HG02885 (cell line): ENCODE results near the gene PRR22.

ENCODE experiments used
- ATAC-seq: cut with Tn5 transposase; IDR thresholded peaks from one replicate; pipeline ENCODE4 v1.9.1; 2021; ENCODE audit warnings: mild to moderate bottlenecking; ENCODE audit not compliant: unreplicated experiment, poor library complexity

Gene PRR22

DNA sequence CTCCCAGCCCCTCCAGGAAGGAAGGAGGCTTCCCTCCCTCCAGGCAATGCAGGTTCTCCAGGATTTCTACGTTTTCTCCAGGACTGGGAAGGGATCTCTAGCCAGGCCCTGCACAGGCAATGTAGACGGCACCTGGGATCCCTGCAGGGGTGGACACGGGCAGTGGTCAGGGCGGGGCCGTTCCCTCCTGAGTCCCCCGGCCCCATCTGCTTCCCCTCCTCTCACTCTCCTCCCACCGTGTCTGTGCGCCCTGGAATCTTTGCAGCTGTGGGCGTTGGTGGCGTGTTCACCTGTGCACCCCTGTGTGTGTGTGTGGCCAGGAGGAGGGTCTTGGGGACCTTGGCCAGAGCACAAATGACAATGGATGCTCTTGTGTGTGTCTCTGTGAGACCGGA, 30.3 kb upstream of the PRR22 start:
- ATAC-seq, result no peak

DNA sequence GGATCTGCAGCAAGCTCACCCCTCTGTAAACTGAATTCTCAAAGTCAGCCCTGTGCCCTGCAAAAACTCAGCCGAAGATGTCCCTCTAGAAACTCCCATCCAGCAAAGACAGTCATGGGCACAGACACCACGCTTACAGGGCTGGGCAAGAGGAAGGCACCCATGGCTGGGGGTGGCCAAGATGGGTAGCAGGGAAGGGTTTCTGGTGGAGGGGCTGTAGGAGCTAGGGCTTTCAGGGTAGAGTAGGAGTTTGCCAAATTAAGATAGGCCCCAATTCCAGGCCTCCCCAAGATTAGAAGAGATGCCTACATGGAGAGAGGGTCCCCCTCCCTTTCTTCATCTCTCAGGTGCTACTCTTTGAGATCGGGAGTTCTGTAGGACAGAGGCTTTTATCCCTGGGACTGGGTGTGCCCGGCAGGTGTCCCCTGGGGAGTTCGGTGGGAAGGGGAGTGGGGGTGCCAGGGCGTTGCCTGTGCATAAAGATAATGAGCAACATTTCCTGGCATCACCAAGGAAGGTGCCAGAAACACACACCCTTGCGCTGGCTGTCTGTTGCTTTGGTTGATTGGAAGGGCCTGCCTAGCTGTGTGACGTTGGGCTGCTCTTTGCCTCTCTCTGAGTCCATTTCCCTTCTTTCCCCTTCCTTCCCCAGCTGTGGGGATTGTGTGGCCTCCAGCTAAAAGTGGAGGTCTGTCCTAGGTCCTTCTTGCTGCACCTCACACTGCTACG, 29.7 kb upstream of the PRR22 start:
- no peak for ATAC-seq

DNA sequence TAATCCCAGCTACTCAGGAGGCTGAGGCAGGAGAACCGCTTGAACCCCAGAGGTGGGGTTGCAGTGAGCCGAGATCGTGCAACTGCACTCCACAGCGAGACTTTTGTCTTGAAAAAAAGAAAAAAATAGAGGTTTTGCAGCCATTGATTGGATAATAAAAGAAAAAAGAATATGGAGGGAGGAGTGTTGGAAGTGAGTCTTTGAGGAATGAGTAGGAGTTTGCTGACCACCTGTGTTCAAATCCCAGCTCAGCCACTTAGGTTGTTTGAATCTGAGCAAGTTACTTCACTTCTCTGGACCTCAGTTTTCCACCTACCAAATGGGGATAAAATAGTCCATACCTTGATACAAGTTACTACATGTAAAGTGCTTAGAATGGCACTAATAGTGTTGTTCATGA, 26.6 kb upstream of the PRR22 start:
- no peak for ATAC-seq

DNA sequence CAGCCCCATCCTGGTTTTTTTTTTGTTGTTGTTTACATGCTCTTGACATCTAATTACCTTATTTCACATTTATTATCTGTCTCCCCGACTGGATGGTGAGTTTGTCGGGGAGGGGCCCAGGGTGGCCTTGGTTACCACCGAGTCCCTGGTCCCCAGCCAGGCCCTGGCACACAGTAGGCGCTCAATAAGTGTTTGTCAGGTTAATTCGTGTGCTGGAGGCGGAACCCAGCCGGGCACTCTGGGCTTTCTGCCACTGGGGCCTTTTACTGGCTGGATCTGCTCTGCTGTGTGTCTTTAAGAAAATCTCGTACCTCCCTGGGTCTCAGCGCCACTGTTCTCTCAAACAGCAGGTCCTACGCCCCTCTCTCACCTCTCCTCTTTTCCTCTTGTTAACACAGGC, 24.9 kb upstream of the PRR22 start:
- no peak for ATAC-seq

DNA sequence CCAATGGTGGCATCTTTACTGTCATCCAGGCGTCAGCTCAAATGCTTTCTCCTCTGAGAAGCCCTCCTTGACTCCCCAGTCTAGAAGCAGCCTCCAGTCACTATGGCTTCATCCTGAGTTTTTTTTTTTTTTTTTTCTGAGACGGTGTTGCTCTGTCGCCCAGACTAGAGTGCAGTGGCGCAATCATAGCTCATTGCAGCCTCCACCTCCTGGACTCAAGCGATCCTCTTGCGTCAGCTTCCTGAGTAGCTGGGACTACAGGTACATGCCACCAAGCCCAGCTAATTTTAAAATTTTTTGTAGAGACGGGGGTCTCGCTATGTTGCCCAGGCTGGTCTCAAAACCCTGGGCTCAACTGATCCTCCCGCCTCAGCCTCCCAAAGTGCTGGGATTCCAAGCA, 24.5 kb upstream of the PRR22 start:
- no peak for ATAC-seq

DNA sequence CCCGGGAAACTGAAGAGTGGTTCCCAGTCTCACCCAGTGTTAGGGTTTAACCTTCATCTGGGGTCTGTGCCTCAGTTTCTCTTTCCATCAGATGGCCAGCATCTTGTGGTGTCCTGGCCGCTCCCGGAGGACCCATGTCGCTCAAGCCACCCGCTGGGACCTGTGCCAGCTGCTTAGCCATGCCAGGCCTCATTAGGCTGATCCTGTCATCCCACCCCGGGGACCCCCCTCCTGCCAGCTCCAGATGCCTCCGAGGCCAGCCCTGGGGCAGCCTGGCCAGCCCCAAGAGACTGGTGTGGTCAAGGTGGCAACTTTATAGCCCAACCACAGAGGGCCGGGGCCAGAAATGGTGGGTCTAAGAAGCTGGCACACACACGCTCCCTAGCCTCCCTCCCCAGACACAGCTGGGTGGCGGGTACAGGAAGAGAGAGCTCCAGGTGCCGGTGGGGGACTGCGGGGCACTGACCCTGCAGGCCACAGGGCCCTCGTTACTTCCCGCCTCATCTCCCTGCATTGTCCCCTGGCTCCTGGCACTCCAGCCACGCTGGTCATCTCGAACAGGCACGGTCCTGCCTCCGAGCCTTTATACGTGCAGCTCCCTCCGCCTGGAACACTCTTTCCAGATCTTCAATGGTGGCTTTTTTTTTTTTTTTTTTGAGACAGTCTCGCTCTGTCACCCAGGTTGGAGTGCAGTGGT, 23.7 kb upstream of the PRR22 start:
- ATAC-seq, result no peak

DNA sequence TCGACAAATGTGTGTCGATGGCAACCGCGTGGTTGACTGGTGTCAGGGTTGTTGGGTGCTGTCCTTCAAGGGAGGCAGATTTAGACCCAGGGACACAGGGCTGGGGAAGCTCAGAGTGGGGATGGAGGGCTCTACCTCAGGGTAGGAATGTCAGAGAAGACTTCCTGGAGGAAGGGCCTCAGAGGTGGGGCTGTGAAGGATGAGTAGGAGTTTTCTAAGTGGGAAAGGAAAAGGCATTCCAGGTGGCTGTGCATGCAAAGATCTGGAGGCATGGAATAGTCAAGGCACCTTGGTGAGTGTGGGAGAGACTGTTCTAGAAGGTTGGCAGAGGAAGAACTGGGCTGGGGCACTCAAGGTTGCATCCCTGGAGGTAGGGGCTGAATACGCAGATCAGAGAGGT, 22.4 kb upstream of the PRR22 start:
- ATAC-seq, result no peak

DNA sequence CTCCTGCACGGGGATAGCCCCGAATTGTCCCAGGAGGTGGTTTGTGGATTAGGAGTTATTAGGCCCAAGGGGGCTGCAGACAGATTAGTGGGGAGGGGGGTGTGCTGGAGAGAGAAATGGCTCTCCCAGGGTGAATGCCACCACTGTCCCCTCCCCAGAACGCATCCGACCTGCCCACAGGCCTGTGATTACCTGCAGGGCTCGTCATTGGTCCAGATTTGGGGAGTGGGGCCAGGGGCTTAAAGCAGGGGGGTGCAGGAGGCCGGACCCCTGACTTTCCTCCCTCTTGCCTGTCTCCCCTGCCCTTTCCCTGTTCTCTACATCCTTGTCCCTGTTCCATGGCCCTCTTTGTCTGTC, 21.6 kb upstream of the PRR22 start:
- no peak for ATAC-seq

DNA sequence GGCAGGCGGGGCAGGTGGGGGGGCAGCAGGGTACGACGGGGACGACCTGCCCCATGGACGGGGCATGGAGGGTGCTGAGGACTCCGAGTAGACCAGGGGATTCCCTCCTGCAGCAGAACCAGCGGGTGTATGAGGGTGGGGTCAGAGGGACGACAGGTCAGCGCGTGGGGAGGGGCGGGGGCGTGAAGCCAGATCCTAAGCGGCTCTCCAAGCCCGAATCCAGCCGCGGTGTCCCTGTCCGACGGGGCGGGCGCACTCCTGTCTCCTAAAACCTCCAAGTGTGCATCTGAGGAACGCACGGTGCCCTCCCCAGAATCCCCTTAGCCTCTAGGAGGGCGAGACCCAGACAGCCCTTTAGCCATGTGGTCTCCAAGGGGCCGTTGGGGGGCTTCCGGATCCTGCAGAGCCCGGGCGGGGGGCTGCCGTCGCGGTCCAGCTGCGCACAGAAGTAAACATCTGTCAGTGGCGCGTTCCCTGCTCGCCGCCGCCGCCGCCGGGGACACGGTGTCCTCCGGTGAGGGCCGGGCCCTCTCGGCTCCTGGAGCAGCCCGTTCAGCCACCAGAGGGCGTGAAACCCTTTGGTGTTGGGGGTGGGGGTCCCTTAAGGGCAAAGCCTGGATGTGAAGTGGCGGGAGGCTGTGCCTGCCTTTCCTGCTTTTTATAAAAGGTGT, 21.1 kb upstream of the PRR22 start:
- ATAC-seq, result no peak

DNA sequence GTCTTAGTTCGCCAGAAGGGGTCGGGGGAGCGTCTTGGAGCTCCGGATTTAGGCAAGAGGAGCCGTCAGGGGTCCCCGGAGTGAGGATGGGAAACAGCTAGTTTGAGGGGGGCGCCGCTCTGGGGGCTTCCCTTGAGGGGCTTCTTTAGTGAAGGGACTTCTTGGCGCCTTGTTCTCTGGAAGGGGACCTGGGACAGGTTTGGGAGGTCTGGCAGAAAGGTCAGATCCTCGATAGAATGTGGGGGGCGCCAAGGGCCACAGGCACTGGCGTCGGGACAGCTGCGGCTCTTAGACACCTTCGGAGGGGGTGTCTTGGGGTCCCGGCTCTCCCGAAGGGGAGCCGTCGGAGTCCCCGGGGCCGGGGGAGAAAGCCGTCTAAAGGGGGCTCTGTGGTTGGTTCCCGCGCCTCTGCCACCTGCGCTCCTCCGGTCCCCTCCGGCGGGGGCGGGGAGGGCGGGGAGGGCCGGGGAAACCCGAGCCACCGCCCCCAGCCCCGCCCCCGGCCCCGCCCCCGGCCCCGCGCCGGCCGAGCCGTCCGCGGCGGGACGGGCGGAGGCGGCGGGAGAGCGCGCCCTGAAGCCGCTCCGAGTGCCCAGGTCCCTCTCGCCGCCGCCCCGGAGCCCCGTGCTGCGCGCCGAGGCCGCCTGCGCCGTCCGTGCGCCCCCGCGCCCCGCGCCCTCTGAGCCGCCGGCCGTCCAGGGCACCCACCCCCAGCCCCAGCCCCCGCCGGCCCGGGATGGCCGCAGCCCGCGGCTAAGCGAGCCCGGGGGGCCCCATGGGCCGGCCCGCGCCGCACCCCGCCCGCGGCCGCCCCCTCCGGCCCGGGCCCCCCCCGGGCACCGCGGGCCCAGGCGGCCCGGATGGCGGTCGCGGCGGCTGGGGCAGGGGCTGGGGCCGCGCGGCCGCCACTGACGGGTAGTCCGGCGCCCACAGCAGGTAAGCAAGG, 20.2 kb upstream of the PRR22 start, which contains the start of gene NRTN:
Gene NRTN, plus strand, starts transcription at position 552 of the 946 bp plus-strand sequence. CDS start 19,099 bp downstream, outside the sequence.
- ATAC-seq, result no peak

DNA sequence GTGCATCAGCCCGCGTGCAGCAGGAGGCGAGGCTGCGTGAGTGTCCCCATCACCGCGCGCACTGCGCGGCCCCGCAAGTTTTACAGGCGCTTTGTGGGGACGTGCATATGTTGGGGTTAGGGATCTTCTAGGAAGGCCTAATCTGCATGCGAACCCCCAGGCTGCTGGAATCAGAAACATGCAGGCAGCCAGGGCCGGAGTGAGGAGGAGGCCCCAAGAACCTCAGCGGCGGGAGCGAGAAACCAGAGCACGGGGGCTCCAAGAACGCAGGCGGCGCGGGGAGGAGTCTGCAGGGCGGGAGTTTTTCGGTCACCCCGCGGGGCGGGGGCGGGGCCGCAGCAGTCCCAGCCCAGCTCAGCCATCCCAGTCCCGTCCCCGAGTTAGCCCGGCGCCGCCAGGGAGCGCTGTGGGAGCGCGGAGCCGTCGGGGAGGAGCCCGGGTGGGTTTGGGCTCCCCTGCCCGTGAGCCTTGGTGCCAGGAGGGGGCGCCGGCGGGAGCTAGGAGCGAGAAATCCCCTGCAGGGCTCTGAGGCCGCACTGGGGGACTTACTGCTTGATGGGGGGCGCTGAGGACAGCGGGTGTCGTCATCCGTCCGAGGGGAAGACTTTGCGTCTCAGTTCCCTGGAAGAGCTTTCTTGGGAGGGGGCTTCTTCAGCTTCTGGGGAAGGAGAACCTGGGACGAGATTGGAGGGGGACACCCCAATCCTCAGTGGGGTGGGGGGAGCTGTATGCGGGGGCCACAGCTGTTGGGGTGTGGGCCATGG, 19.4 kb upstream of the PRR22 start:
- ATAC-seq, result peak; percentile 75

DNA sequence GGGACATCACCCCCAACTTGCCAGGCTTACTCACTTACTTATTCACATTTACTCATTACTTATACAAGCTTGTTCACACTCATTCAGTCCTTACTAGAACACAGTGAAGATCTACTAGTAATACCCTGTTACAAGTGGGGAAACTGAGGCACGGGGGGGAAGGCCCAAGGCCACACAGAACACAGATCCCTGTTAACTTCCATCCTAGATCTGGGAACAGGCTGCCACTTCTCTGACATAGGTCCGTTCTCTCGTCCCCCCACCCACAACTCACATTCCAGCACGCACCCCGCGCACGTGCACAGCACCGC, 18.9 kb upstream of the PRR22 start:
- no peak for ATAC-seq

DNA sequence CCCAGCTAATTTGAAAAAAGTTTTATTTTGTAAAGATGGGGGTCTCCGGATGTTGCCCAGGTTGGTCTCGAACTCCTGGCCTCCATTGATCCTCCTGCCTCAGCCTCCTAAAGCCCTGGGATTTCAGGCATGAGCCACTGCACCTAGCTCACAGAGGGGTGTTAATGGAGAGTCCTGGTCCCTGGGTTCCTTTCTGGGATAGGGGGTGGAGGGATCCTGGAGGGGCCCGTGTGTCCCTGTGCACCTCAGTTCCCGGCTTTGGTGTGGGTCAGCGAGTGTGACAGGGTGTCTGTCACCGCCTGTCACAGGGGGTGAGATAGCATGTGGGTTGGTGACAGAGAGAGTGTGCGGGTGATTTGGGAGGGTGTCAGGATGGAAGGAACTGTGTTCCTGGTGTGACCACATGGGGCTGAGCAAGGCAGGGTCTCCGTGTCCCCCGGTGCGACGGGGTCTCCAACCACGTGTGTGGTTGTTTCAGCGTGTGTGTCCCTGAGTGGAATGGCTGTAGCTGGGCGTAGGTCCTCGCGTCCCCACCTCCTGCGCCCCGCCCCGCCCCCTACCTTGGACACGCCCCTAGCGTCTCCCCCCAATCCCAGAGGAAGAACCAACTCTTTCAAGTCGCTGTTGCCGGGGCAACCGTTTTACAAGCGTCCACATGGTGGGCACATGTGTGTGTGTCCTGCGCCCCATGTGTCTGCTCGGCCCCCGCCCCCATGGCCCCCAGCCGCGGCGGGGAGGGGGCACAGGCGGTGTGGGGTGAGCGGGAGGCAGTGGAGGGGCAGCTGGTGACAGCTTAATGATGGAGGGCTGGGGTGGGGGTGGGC, 17.5 kb upstream of the PRR22 start:
- no peak for ATAC-seq

DNA sequence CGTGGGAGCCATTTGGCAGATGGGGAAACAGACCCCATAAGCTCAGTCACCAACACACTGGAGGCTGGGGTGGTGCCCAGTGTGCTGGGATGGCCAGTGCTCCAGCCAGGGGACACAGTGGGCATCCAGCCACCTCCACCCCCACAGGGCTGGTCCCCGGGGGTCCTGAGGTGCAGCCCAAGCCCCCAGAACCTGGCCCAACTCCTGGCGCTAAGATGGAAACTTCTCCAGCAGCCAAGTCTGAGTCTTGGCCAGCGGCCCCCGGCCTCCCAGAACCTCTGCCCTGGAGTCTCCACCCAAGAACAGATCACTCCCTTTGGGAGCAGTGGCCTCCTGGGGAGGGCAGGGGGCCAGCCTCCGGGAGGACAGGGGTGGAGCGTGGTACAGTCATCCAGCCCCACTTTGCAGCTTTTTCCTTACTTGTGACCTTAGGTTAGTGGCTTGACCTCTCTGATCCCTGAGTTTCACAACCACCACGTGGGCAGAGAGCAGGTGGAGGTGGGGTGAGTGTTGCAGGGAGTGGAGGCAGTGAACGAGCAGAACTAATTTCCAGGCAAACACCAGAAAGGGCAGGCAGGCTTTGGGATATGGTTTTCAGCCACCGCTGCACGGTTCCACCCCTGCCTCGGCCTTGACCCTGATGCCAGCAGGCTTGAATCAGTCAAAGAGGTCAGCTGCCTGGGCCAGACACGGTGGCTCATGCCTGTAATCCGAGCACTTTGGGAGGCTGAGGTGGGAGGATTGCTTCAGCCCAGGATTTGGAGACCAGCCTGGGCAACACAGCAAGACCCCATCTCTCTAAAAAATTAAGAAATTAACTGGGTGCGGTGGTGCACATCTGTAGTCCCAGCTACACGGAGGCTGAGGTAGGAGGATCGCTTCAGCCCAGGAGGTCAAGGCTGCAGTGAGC, 16.1 kb upstream of the PRR22 start:
- ATAC-seq, result no peak

DNA sequence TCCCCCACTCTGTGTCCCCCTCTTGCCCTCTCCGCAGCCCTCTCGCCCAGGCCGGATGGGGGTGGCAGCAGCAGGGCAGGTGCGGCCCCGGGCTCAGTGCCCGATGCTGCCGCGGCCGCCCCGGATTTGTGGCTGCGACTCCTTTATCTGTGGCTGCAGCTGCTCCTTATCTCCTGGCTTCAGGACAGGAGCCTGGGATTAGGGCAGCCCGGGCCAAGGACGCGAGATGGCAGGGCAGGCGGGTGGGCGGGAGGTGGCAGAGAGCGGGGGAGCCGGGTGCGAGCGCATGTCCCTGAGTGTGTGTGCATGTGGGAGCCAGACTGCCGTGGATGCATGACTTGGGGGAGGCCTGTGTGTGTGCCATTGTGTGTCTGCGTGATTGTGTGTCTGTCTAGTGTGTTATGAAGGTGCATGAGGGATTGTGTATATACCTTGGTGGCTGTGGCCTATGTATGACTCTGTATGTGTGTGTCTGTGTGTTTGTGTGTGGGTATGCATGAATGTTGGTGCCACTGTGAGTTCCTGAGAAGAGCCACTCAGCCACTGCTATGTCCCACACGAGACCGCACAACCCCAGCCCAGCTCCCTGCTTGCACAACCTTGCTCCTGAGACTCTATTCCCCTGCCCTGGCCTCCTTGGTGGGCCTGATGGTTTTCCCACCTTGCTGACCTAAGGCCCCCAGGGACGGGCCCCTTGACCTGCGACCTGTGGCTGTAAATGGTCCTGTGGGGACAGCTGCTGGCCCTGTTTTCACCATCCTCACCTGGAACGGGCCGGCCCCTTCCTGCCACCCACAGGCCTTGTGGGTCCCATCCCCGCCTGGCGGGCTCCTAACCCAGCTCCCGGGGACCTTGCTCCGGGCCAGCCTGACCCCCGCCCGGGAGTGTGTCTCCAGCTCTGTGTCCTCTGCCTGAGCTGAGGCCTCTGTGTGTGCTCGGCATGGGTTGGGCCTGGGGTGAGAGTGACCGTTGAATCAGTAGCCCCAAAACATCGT, 15.0 kb upstream of the PRR22 start:
- ATAC-seq, result no peak

DNA sequence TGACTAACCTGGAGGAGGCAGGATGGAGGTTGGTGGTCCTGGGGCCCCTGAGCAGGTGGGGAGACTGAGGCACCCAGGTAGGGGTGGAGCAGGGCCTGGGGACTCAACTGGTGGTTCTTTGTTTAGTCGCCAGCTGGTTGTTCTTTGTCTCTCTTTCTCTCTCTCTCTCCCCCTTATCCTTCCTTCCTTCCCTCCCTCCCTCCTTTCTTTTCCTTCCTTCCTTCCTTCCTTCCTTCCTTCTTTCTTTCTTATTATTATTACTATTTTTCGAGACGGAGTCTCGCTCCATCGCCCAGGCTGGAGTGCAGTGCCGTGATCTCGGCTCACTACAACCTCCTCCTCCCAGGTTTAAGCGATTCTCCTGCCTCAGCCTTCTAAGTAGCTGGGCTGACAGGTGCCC, 13.7 kb upstream of the PRR22 start:
- no peak for ATAC-seq

DNA sequence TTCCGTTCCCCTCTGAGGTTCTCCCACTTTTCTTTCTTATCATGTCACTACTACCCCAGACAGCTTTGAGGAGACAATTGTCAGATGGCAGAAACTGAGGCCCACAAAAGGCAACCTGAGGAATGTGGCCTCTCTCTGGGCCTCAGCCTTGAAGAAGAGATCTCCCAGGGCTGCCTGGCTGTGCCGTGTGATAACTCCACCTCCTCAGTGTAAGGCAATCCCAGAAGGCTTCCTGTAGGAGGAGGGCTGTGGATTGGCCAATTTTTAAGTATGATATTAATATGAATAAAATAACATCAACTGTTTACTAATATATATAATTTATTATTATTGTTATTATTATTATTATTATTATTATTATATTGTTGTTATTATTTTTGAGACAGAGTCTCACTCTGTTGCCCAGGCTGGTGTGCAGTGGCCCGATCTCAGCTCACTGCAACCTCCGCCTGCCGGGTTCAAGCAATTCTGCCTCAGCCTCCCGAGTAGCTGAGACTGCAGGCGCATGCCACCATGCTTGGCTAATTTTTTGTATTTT, 10.9 kb upstream of the PRR22 start:
- ATAC-seq, result no peak
